Transverse colon (tissue), 4 donors: ENCODE measurements around the gene ERGIC1.

Experiments
- CTCF ChIP-seq, 5 experiments: fragments of 200-600 bp in 3 of 5; fragments of 450-650 bp in 2 of 5; sonication (generic) in 3 of 5; IDR thresholded peaks; 1 replicate in 2 of 5; 2 replicates in 3 of 5; pipeline ENCODE4 v1.5.1; 2016 to 2017; ENCODE audit warnings: antibody characterized with exemption in 5 of 5, inconsistent platforms in 3 of 5, mild to moderate bottlenecking in 2 of 5, moderate library complexity in 1 of 5
- EP300 ChIP-seq: sonication (generic); formaldehyde crosslinking; IDR thresholded peaks from one replicate; pipeline ENCODE4 v1.6.1; 2017; ENCODE audit warnings: antibody characterized with exemption, low read depth
- POLR2A ChIP-seq: fragments of 450-650 bp; IDR thresholded peaks from one replicate; pipeline ENCODE4 v1.6.1; 2016; ENCODE audit warnings: antibody characterized with exemption, mild to moderate bottlenecking, moderate library complexity
- POLR2AphosphoS5 ChIP-seq, 3 donors: sonication (generic); formaldehyde crosslinking; IDR thresholded peaks; one replicate each; pipeline ENCODE4 v1.6.1; 2016; ENCODE audit warnings: antibody characterized with exemption in 3 of 3

DNA sequence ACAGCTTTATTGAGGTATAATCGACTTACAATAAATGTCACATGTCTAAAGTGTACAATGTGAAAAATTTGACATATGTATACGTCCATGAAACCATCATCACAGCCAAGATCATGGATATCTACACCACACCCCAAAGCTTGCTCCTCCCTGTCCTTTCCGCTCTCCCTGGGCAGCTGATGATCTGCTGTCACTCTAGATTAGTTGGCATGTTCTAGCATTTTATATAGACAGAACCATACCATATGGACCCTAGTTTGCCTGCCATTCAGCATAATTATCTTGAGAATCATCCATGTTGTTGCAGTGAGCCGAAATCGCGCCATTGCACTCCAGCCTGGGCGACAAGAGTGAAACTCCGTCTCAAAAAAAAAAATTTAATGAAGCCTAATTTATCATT lies 42.5 kb downstream of the ERGIC1 start:
- TF ChIP-seq CTCF (IDR thresholded peaks at IDR 0.05): no peak
- TF ChIP-seq POLR2A: no peak
- TF ChIP-seq EP300: no peak
- no peak for TF ChIP-seq POLR2AphosphoS5 (IDR thresholded peaks at IDR 0.05)
